Uterus (tissue), 2 donors: ENCODE data around the gene TSTD1.
"Not testable (repeated sequence)": the region's sequence is repeated elsewhere in the genome, so short reads cannot be mapped to it uniquely, and the experiment has no call there.

ENCODE experiments used
- POLR2A ChIP-seq, 2 donors: fragments of 450-650 bp; IDR thresholded peaks; one replicate each; pipeline ENCODE4 v1.6.1; 2016; ENCODE audit warnings: antibody characterized with exemption in 2 of 2, mild to moderate bottlenecking in 1 of 2, moderate library complexity in 1 of 2
- TF ChIP-seq, protein P1 (sequence below), 4 experiments: fragments of 200-600 bp in 2 of 4; fragments of 450-650 bp in 2 of 4; sonication (generic) in 2 of 4; IDR thresholded peaks; one replicate each; pipeline ENCODE4 v1.5.1; 2016 to 2019; ENCODE audit warnings: antibody characterized with exemption in 4 of 4, mild to moderate bottlenecking in 2 of 4, moderate library complexity in 1 of 4

DNA sequence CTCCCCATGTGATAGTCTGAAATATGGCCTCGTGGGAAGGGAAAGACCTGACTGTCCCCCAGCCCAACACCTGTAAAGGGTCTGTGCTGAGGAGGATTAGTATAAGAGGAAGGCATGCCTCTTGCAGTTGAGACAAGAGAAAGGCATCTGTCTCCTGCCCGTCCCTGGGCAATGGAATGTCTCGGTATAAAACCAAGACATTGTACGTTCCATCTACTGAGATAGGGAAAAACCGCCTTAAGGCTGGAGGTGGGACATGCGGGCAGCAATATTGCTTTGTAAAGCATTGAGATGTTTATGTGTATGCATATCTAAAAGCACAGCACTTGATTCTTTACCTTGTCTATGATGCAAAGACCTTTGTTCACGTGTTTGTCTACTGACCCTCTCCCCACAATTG is 21.6 kb downstream of the TSTD1 start:
- TF ChIP-seq, protein P1, sequence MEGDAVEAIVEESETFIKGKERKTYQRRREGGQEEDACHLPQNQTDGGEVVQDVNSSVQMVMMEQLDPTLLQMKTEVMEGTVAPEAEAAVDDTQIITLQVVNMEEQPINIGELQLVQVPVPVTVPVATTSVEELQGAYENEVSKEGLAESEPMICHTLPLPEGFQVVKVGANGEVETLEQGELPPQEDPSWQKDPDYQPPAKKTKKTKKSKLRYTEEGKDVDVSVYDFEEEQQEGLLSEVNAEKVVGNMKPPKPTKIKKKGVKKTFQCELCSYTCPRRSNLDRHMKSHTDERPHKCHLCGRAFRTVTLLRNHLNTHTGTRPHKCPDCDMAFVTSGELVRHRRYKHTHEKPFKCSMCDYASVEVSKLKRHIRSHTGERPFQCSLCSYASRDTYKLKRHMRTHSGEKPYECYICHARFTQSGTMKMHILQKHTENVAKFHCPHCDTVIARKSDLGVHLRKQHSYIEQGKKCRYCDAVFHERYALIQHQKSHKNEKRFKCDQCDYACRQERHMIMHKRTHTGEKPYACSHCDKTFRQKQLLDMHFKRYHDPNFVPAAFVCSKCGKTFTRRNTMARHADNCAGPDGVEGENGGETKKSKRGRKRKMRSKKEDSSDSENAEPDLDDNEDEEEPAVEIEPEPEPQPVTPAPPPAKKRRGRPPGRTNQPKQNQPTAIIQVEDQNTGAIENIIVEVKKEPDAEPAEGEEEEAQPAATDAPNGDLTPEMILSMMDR (IDR thresholded peaks at IDR 0.05), result not testable (repeated sequence)
- not testable (repeated sequence) for TF ChIP-seq POLR2A (IDR thresholded peaks at IDR 0.05)
